ENCODE data around the gene TRMO. TPM values are rescaled to one million over a fixed set of nuclear protein-coding genes. Genes with fewer than 3 reads are reported as not detected.

TRMO gene
- total RNA-seq, 1 experiment from 2014 or later, result 15.2 TPM

- no peak for DNase-seq
- Histone ChIP-seq H3K79me2 (ENCODE audit: low read length) (no peaks in the 10 kb centered on the region), H3K4me1 (ENCODE audit: low read length) (peaks cover 38% of the 10 kb centered on the region), H2AFZ (ENCODE audit: low read length) (peak overlapping the region; percentile 50; the same call in 1 of the 2 replicates), H3K4me3 (ENCODE audit: low read length) (peak overlapping the region; percentile 40; the same call in 1 of the 2 replicates), H3K27ac (ENCODE audit: low read length) (no peak overlapping the region), H3K4me2 (ENCODE audit: low read depth, low read length, poor library complexity, severe bottlenecking) (peak overlapping the region; percentile 56), H3K9me3 (ENCODE audit: low read length) (no peaks in the 10 kb centered on the region), H3K9ac (ENCODE audit: low read length) (peak overlapping the region; percentile 31), H3K36me3 (ENCODE audit: insufficient read depth, low read length) (no peaks in the 10 kb centered on the region), H3K9me2 (replicated peaks; ENCODE audit: insufficient read depth, low read length) (no peaks in the 10 kb centered on the region), H3K27me3 (ENCODE audit: low read length) (no peaks in the 10 kb centered on the region), H4K20me1 (ENCODE audit: insufficient read depth, low read depth, low read length) (no peaks in the 10 kb centered on the region)
These were observed 13.0 kb upstream of the TRMO start for GRCh38 chr9:97935276-97935675.

- Histone ChIP-seq H3K36me3 (ENCODE audit: insufficient read depth, low read length) (no peaks in the 10 kb centered on the region), H3K9me3 (ENCODE audit: low read length) (no peaks in the 10 kb centered on the region), H3K27me3 (ENCODE audit: low read length) (no peaks in the 10 kb centered on the region), H3K4me1 (ENCODE audit: low read length) (peaks cover 38% of the 10 kb centered on the region), H2AFZ (ENCODE audit: low read length) (peak overlapping the region; percentile 50; the same call in 1 of the 2 replicates), H4K20me1 (ENCODE audit: insufficient read depth, low read depth, low read length) (no peaks in the 10 kb centered on the region), H3K9ac (ENCODE audit: low read length) (peak overlapping the region; percentile 31), H3K79me2 (ENCODE audit: low read length) (no peaks in the 10 kb centered on the region), H3K4me3 (ENCODE audit: low read length) (peak overlapping the region; percentile 40; the same call in 1 of the 2 replicates), H3K4me2 (ENCODE audit: low read depth, low read length, poor library complexity, severe bottlenecking) (peak overlapping the region; percentile 56), H3K9me2 (replicated peaks; ENCODE audit: insufficient read depth, low read length) (no peaks in the 10 kb centered on the region), H3K27ac (ENCODE audit: low read length) (no peak overlapping the region)
- DNase-seq, result peak; percentile 80
These were observed 12.2 kb upstream of the TRMO start for GRCh38 chr9:97934321-97935115.

DNA sequence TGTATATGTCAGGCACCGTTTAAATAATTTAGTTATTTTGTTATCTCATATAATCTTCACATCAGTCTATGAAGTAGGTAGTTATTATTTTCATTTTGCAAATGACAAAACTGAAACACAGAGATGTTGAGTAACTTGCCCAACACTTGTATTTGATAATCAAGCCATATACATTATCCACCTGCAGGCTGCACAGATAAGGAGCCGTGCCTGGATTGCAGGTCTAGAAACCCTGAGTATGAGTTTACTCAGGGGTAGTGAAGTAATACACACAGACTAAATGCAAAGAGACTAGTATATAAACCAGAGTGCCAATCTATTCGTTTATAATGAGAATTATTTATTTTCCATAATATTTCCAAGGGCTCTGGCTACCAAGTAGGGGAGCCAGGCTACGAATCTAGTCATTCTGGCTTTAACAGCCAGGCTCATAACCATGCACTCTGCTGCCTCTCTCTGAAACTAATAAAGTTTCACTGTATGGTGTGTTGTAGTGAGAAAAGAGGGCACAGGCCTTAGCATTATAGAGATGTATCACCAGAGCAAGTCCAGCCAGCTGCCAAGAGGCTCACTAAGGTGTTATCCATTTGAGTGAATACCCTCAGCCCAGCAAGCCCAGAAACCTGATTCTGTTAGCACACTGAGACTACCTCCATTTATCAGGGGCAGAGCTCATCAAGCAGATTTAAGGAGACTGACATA is 11.1 kb upstream of the TRMO start:
- H3K79me2 ChIP-seq (ENCODE audit: low read length), result no peaks in the 10 kb centered on the region
- H3K27ac ChIP-seq (ENCODE audit: low read length), result no peak overlapping the region
- no peaks in the 10 kb centered on the region for H3K9me2 ChIP-seq (replicated peaks; ENCODE audit: insufficient read depth, low read length)
- no peak overlapping the region for H3K4me2 ChIP-seq (ENCODE audit: low read depth, low read length, poor library complexity, severe bottlenecking)
- no peak overlapping the region for H2AFZ ChIP-seq (ENCODE audit: low read length)
- no peaks in the 10 kb centered on the region for H3K9me3 ChIP-seq (ENCODE audit: low read length)
- no peak for DNase-seq
- H3K9ac ChIP-seq (ENCODE audit: low read length), result no peak overlapping the region
- no peaks in the 10 kb centered on the region for H3K36me3 ChIP-seq (ENCODE audit: insufficient read depth, low read length)
- H3K27me3 ChIP-seq (ENCODE audit: low read length), result no peaks in the 10 kb centered on the region
- peaks cover 35% of the 10 kb centered on the region for H3K4me1 ChIP-seq (ENCODE audit: low read length)
- H3K4me3 ChIP-seq (ENCODE audit: low read length), result no peak overlapping the region
- no peaks in the 10 kb centered on the region for H4K20me1 ChIP-seq (ENCODE audit: insufficient read depth, low read depth, low read length)

- Histone ChIP-seq H3K9me2 (replicated peaks; ENCODE audit: insufficient read depth, low read length) (no peaks in the 10 kb centered on the region), H3K9me3 (ENCODE audit: low read length) (no peaks in the 10 kb centered on the region), H4K20me1 (ENCODE audit: insufficient read depth, low read depth, low read length) (no peaks in the 10 kb centered on the region), H3K4me2 (ENCODE audit: low read depth, low read length, poor library complexity, severe bottlenecking) (no peak overlapping the region), H3K4me3 (ENCODE audit: low read length) (no peak overlapping the region), H3K4me1 (ENCODE audit: low read length) (peaks cover 36% of the 10 kb centered on the region), H3K9ac (ENCODE audit: low read length) (no peak overlapping the region), H2AFZ (ENCODE audit: low read length) (no peak overlapping the region), H3K36me3 (ENCODE audit: insufficient read depth, low read length) (no peaks in the 10 kb centered on the region), H3K27me3 (ENCODE audit: low read length) (no peaks in the 10 kb centered on the region), H3K27ac (ENCODE audit: low read length) (no peak overlapping the region), H3K79me2 (ENCODE audit: low read length) (no peaks in the 10 kb centered on the region)
- no peak for DNase-seq
These were observed 8.7 kb upstream of the TRMO start for GRCh38 chr9:97930972-97931371.

GRCh38 chr9:97928986-97929604 is 6.8 kb upstream of the TRMO start:
- Histone ChIP-seq H3K9me3 (ENCODE audit: low read length) (no peaks in the 10 kb centered on the region), H3K79me2 (ENCODE audit: low read length) (no peaks in the 10 kb centered on the region), H3K9me2 (replicated peaks; ENCODE audit: insufficient read depth, low read length) (no peaks in the 10 kb centered on the region), H3K4me3 (ENCODE audit: low read length) (no peak overlapping the region), H3K4me1 (ENCODE audit: low read length) (peaks cover 36% of the 10 kb centered on the region), H4K20me1 (ENCODE audit: insufficient read depth, low read depth, low read length) (no peaks in the 10 kb centered on the region), H3K9ac (ENCODE audit: low read length) (no peak overlapping the region), H2AFZ (ENCODE audit: low read length) (no peak overlapping the region), H3K27me3 (ENCODE audit: low read length) (no peaks in the 10 kb centered on the region), H3K4me2 (ENCODE audit: low read depth, low read length, poor library complexity, severe bottlenecking) (no peak overlapping the region), H3K27ac (ENCODE audit: low read length) (no peak overlapping the region), H3K36me3 (ENCODE audit: insufficient read depth, low read length) (no peaks in the 10 kb centered on the region)
- no peak for DNase-seq

DNA sequence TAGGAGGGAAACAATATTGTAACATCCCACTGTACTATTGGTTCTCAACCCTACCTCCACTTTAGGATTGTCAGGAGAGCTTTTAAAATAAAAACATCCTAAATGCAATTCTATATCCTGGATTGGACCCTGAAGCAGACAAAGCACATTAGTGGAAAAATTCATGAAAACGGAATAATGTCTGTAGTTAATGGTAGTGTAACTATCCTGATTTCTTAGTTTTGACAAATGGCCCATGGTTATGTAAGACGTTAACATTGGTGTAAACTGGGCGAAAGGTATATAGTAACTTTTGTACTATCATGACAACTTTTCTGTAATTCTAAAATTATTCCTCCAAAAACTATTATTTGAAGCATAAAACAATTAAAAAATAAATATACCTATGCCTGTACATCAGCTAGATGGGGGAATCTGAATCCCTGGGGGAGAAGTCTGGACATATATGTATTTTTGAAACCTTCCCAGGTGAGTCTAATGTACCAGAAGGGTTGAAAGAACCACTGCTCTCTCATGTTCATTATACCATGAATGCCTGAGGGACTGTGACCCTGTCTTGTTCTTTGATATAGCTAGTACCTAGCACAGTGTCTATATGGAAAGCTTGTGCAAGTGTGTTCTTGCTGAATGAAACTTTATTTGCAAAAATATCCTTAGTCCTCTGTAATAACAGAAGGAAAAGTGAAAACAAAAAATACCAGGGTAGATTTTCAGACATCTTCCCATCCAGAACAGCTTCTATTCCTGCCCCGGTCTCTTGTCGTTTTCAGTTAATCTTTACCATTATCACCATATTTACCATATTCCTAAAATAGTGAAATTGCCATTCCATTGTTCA is 3.4 kb upstream of the TRMO start:
- H3K9me2 ChIP-seq (replicated peaks; ENCODE audit: insufficient read depth, low read length), result no peaks in the 10 kb centered on the region
- peaks cover 11% of the 10 kb centered on the region for H3K79me2 ChIP-seq (ENCODE audit: low read length)
- H3K27ac ChIP-seq (ENCODE audit: low read length), result no peak overlapping the region

DNA sequence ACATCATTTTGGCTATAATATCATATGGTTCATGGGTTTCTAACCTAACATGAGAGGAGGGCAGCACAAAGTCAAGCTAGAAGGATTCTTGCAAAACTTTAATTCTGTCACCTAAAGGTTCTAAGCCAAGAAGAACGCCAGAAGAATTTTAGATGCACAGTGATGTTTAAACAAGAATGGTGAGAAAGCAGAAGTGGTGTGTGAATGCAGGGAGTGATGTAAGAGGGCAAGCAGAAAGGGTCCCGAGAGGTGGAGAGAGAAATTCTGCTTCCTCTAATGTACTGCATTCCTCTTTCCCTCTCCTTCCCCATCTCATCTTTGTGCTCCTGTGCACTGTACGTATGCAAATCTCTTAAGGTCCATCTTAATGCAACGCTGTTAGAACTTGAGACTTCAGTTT is 2.1 kb upstream of the TRMO start:
- peak overlapping the region; percentile 94 for H3K27ac ChIP-seq (ENCODE audit: low read length)
- no peaks in the 10 kb centered on the region for H3K9me3 ChIP-seq (ENCODE audit: low read length)
- peak; percentile 76 for DNase-seq
- peaks cover 69% of the 10 kb centered on the region for H3K4me1 ChIP-seq (ENCODE audit: low read length)
- H3K4me2 ChIP-seq (ENCODE audit: low read depth, low read length, poor library complexity, severe bottlenecking), result peak overlapping the region; percentile 97
- no peaks in the 10 kb centered on the region for H4K20me1 ChIP-seq (ENCODE audit: insufficient read depth, low read depth, low read length)
- no peaks in the 10 kb centered on the region for H3K9me2 ChIP-seq (replicated peaks; ENCODE audit: insufficient read depth, low read length)
- peaks cover 24% of the 10 kb centered on the region for H3K79me2 ChIP-seq (ENCODE audit: low read length)
- H2AFZ ChIP-seq (ENCODE audit: low read length), result peak overlapping the region; percentile 64
- H3K4me3 ChIP-seq (ENCODE audit: low read length), result peak overlapping the region; percentile 79
- no peaks in the 10 kb centered on the region for H3K36me3 ChIP-seq (ENCODE audit: insufficient read depth, low read length)
- peak overlapping the region; percentile 70 for H3K9ac ChIP-seq (ENCODE audit: low read length)
- H3K27me3 ChIP-seq (ENCODE audit: low read length), result no peaks in the 10 kb centered on the region

More for the DNA sequence above, 3.4 kb upstream of the TRMO start:
- Histone ChIP-seq H4K20me1 (ENCODE audit: insufficient read depth, low read depth, low read length) (no peaks in the 10 kb centered on the region), H3K4me3 (ENCODE audit: low read length) (peak overlapping the region; percentile 19; the same call in 1 of the 2 replicates), H3K4me2 (ENCODE audit: low read depth, low read length, poor library complexity, severe bottlenecking) (peak overlapping the region; percentile 54), H3K9me3 (ENCODE audit: low read length) (no peaks in the 10 kb centered on the region), H3K27me3 (ENCODE audit: low read length) (no peaks in the 10 kb centered on the region), H3K4me1 (ENCODE audit: low read length) (peaks cover 55% of the 10 kb centered on the region), H2AFZ (ENCODE audit: low read length) (no peak overlapping the region), H3K36me3 (ENCODE audit: insufficient read depth, low read length) (no peaks in the 10 kb centered on the region), H3K9ac (ENCODE audit: low read length) (no peak overlapping the region)
- DNase-seq, result no peak

All from Karpas-422 (cell line).